Stimulated activated naive CD8-positive, alpha-beta T cell treated with anti-CD3 and anti-CD28 coated beads, Interleukin-15, amount 100 ng/mL, for 72 hours (primary cell): ENCODE measurements around the gene NCLN.
"Not testable (repeated sequence)": the region's sequence is repeated elsewhere in the genome, so short reads cannot be mapped to it uniquely, and the experiment has no call there.

ENCODE experiments used
- ATAC-seq: fragments of 150-1000 bp; cut with Tn5 transposase; 2 replicates; pipeline ENCODE4 v1.10.0; 2021; ENCODE audit warnings: mild to moderate bottlenecking, moderate library complexity
- DNase-seq, 2 donors: peaks; one replicate each; pipeline ENCODE4 v3.0.0; 2021 to 2022
- H3K27ac Mint-ChIP-seq, 2 donors: one replicate each; pipeline ENCODE4 v1.8.0; 2022; ENCODE audit warnings: mild to moderate bottlenecking in 2 of 2, mixed read lengths in 2 of 2, moderate library complexity in 2 of 2
- H3K27me3 Mint-ChIP-seq: one replicate; pipeline ENCODE4 v1.8.0; 2022; ENCODE audit warnings: mixed read lengths
- H3K4me1 Mint-ChIP-seq: one replicate; pipeline ENCODE4 v1.8.0; 2022; ENCODE audit warnings: mild to moderate bottlenecking, mixed read lengths
- H3K4me3 Mint-ChIP-seq, 2 donors: one replicate each; pipeline ENCODE4 v1.8.0; 2022; ENCODE audit warnings: mild to moderate bottlenecking in 2 of 2, mixed read lengths in 2 of 2, moderate library complexity in 1 of 2
- H3K9me3 Mint-ChIP-seq, 2 donors: one replicate each; pipeline ENCODE4 v1.8.0; 2022; ENCODE audit warnings: mixed read lengths in 2 of 2

The NCLN gene

DNA sequence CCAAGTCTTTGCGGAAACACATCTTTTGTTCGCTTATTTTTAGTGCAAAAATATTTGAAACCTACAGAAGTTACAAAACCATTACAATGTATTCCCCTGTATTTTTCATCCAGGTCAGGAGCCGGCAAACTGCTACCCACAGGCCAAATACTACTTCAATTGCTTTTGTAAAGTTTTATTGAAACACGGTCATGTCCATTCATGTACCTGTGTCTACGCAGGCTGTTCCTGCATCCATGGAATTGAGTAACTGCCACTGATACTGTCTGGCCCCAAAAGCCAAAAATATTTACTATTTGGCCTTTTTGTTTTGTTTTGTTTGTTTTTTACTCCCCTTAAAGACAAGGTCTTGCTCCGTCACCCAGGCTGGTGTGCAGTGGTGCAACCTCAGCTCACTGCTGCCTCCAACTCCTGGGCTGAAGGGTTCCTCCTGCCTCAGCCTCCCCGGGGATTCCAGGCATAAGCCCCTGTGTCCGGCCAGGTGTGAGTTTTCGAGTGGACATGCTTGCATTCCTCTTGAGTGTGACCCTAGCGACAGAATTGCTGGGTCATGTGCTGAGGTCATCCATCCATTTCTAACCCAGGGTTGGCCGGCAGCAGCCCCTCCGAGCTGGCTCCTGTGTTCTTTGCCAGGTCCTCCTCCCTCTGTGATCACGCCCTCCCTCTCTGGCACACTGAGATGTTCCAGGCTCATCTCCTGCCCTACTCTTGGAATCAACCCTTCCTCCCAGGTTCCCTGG, 18.0 kb upstream of the NCLN start:
- H3K27ac Mint-ChIP-seq = no peak overlapping the region
- H3K4me1 Mint-ChIP-seq = peaks cover 31% of the 10 kb centered on the region

GRCh38 chr19:3171894-3172672, 13.6 kb upstream of the NCLN start:
- Mint-ChIP-seq H3K27ac (peak overlapping the region in 1 of 2 donors; percentile 27), H3K9me3 (no peaks in the 10 kb centered on the region), H3K4me3 (no peak overlapping the region), H3K4me1 (peaks cover 26% of the 10 kb centered on the region), H3K27me3 (no peaks in the 10 kb centered on the region)
- DNase-seq (no peak), ATAC-seq (peak; percentile 44)

More for the DNA sequence above, 18.0 kb upstream of the NCLN start:
- Mint-ChIP-seq H3K27me3 (no peaks in the 10 kb centered on the region), H3K9me3 (no peaks in the 10 kb centered on the region), H3K4me3 (no peak overlapping the region)
- DNase-seq (no peak), ATAC-seq (no peak)

DNA sequence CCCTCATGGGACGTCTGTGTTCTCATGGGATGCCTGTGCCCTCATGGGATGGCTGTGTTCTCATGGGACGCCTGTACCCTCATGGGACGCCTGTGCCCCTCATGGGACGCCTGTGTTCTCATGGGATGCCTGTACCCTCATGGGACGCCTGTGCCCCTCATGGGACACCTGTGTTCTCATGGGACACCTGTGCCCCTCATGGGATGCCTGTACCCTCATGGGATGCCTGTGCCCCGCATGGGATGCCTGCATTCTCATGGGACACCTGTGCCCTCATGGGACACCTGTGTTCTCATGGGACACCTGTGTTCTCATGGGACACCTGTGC, 13.1 kb upstream of the NCLN start:
- peaks cover 30% of the 10 kb centered on the region for H3K4me1 Mint-ChIP-seq
- H3K9me3 Mint-ChIP-seq, H3K27ac Mint-ChIP-seq, H3K27me3 Mint-ChIP-seq, DNase-seq, ATAC-seq, H3K4me3 Mint-ChIP-seq: not testable (repeated sequence)

DNA sequence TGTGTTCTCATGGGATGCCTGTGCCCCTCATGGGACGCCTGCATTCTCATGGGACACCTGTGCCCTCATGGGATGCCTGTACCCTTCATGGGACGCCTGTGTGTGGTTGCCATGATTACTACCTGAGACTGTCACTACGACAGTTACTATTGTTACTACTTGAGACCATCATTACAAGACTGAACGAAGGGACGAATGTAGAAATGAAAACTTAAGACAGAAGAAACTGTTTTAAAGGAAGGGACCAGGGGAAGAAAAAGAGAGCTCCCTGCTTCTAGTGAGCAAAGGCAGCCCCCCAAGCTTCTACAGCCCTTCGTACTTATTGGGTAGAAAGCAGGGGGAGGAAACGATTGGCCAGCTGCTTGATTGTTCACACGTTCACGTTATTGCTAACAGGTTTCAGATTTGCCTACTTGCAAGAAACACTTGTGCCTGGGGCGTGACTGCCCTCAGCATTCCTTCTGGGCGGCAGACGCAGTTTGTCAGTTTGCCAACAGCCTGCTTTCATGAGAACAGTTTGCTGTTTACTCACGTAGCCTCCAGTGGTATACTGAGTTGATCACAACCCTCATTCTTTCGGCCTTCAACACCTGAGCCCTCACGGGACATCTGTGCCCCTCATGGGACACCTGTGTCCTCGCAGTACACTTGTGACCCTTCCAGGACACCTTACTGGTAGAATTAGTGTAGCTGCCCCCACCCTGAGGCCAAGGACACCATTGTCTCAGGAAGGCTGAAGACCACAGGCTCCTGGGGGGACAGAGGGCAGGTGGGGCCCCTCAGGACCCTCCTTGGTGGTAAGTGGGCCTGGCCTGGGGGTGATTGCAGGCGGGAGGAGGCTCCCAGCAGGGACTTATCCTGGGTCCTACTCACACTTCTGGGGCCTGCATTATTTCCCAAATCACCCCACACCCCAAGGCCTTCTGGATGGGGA, 9.7 kb upstream of the NCLN start:
- DNase-seq (no peak), ATAC-seq (no peak)
- peaks cover 35% of the 10 kb centered on the region for H3K4me1 Mint-ChIP-seq

GRCh38 chr19:3176715-3177501, 8.8 kb upstream of the NCLN start:
- peak; percentile 44 to 72 for DNase-seq
- H3K9me3 Mint-ChIP-seq = no peaks in the 10 kb centered on the region
- peaks cover 33% of the 10 kb centered on the region for H3K4me1 Mint-ChIP-seq
- H3K27ac Mint-ChIP-seq = peak overlapping the region; percentile 81 to 92
- peak; percentile 67 for ATAC-seq
- H3K4me3 Mint-ChIP-seq = peak overlapping the region; percentile 85 to 89
- H3K27me3 Mint-ChIP-seq = no peaks in the 10 kb centered on the region

More for the DNA sequence above, 9.7 kb upstream of the NCLN start:
- Mint-ChIP-seq H3K9me3 (no peaks in the 10 kb centered on the region), H3K27ac (peak overlapping the region in 1 of 2 donors; percentile 92), H3K4me3 (peak overlapping the region; percentile 85 to 89), H3K27me3 (no peaks in the 10 kb centered on the region)

DNA sequence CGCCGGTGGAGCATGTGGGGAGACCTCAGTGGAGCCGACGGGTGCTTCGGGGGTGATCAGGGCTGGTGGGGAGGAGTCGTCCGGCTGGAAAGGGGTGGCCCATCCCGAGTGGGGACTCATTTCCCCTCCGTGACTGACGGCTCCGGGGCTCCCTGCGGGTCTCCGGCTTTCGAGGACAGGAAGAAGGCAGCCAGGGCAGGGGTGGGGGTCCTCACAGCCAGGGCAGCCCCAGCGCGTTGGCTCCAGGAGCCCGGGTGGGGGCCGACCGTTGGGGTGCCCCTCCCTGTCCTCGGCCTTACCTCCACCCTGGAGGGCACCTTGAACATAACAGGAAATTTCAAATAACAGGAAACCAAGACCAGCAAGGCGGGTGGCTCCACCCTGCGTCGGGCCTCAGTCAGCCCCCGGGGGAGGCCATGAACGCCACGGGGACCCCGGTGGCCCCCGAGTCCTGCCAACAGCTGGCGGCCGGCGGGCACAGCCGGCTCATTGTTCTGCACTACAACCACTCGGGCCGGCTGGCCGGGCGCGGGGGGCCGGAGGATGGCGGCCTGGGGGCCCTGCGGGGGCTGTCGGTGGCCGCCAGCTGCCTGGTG, 7.3 kb upstream of the NCLN start, which contains the start of gene S1PR4:
TSS of gene S1PR4 (plus strand) at position 393 of the 596 bp plus-strand sequence. CDS start at position 417, 24 bp downstream.
- peaks cover 39% of the 10 kb centered on the region for H3K4me1 Mint-ChIP-seq

DNA sequence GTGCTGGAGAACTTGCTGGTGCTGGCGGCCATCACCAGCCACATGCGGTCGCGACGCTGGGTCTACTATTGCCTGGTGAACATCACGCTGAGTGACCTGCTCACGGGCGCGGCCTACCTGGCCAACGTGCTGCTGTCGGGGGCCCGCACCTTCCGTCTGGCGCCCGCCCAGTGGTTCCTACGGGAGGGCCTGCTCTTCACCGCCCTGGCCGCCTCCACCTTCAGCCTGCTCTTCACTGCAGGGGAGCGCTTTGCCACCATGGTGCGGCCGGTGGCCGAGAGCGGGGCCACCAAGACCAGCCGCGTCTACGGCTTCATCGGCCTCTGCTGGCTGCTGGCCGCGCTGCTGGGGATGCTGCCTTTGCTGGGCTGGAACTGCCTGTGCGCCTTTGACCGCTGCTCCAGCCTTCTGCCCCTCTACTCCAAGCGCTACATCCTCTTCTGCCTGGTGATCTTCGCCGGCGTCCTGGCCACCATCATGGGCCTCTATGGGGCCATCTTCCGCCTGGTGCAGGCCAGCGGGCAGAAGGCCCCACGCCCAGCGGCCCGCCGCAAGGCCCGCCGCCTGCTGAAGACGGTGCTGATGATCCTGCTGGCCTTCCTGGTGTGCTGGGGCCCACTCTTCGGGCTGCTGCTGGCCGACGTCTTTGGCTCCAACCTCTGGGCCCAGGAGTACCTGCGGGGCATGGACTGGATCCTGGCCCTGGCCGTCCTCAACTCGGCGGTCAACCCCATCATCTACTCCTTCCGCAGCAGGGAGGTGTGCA, 6.6 kb upstream of the NCLN start:
- Mint-ChIP-seq H3K4me3 (peak overlapping the region; percentile 91 to 99), H3K27ac (peak overlapping the region; percentile 97 to 98), H3K4me1 (peaks cover 46% of the 10 kb centered on the region), H3K9me3 (no peaks in the 10 kb centered on the region), H3K27me3 (no peaks in the 10 kb centered on the region)
- ATAC-seq (peak; percentile 34), DNase-seq (peak; percentile 36 to 53)

More for the DNA sequence above, 7.3 kb upstream of the NCLN start, which contains the start of gene S1PR4:
- H3K27me3 Mint-ChIP-seq = no peaks in the 10 kb centered on the region
- H3K4me3 Mint-ChIP-seq = peak within 1 kb of the TSS; percentile 91 to 99
- H3K27ac Mint-ChIP-seq = peak within 1 kb of the TSS; percentile 97 to 98
- no peaks in the 10 kb centered on the region for H3K9me3 Mint-ChIP-seq
- ATAC-seq = peak; percentile 82
- peak; percentile 69 to 81 for DNase-seq

GRCh38 chr19:3179739-3180293, 5.9 kb upstream of the NCLN start:
- Mint-ChIP-seq H3K27ac (peak overlapping the region; percentile 97 to 98), H3K9me3 (no peaks in the 10 kb centered on the region), H3K4me3 (peak overlapping the region; percentile 91 to 99), H3K27me3 (no peaks in the 10 kb centered on the region), H3K4me1 (peaks cover 52% of the 10 kb centered on the region)
- DNase-seq (peak; percentile 56 to 63), ATAC-seq (peak; percentile 51)

DNA sequence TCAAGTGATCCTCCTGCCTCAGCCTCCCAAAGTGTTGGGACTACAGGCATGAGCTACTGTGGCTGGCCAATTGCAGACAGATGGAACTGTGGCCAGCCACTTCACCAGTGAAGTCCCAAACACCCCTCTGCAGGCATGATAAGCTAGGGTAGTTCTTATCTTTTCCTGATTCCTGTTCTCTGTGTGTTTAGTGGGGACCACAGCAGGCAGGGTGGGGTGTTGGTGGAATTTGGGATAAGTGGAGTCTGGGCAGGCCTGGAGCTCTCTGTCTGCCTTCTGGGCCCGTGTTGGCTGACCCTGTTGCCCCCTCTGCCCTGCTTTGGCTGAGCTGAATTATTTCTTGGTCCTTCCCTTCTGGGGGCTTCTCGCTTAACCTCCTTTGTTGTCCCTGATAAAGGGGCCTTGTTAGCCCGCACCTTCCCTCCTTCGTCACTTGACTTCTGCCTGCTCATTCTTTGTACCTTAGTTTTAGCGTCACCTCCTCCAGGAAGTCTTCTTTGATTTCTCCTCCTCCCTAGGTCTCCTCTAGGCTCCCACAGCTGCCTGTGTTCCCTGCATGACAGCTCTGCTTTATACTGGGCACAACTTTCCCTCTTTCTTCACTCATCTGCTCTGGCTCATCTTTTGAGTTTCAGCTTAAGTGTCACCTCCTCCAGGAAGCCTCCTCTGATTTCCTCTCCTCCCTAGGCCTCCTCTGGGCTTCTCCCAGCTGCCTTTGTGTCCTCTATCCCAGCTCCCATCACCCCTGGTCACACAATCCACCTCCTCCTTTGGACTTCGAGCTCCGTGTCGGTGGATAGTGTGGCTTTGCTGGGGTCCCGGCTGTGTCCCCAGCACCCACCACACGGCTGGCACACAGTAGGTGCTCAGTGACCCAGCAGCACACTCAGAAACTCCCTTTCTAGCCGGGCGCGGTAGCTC, 1.7 kb upstream of the NCLN start:
- H3K27me3 Mint-ChIP-seq = no peaks in the 10 kb centered on the region
- no peaks in the 10 kb centered on the region for H3K9me3 Mint-ChIP-seq
- peak overlapping the region; percentile 96 to 97 for H3K4me3 Mint-ChIP-seq
- DNase-seq (no peak), ATAC-seq (no peak)
- no peak overlapping the region for H3K27ac Mint-ChIP-seq
- H3K4me1 Mint-ChIP-seq = peaks cover 61% of the 10 kb centered on the region

- peaks cover 67% of the 10 kb centered on the region for H3K4me1 Mint-ChIP-seq
- peak in 1 of 2 donors; percentile 67 for DNase-seq
Observed at GRCh38 chr19:3184847-3185460, 776 bp upstream of the NCLN start.

DNA sequence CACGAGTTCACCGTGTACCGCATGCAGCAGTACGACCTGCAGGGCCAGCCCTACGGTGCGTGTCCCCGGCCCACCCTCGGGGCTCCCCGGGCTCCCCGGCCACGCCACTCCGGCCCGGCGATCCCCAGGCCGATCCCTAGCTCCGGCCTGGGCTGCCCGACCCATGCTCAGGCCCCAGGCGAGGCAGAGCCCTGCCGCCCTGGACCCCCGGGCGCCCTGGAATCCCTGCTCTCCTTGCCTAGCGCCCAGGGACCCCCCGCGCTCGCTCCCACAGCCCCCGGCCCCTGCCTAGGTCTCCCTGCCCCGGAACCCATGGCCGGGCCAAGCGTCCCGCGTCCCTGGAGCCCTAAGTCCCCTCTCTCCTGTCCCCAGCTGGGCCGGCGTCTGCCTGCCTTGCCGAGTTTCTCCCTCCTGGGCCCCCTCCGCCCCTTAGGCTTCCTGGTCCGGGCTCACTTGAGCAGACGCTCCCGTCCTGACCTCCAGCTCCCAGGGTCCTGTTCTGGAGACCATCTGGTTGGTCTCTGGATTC, 494 bp downstream of the NCLN start:
- DNase-seq (peak in 1 of 2 donors; percentile 39), ATAC-seq (no peak)
- Mint-ChIP-seq H3K9me3 (no peaks in the 10 kb centered on the region), H3K4me3 (peak overlapping the region; percentile 96 to 97), H3K4me1 (peaks cover 73% of the 10 kb centered on the region), H3K27ac (peak overlapping the region; percentile 74 to 97), H3K27me3 (no peaks in the 10 kb centered on the region)

More at GRCh38 chr19:3184847-3185460, 776 bp upstream of the NCLN start:
- peak; percentile 51 for ATAC-seq
- H3K4me3 Mint-ChIP-seq = peak overlapping the region; percentile 96 to 97
- H3K9me3 Mint-ChIP-seq = no peaks in the 10 kb centered on the region
- no peaks in the 10 kb centered on the region for H3K27me3 Mint-ChIP-seq
- H3K27ac Mint-ChIP-seq = peak overlapping the region; percentile 96 to 97
